Aorta (tissue), 5 donors: ENCODE data around the gene FGD4. TPM values are rescaled to one million over a fixed set of nuclear protein-coding genes. Genes with fewer than 3 reads are reported as not detected.

Experiments used
- ATAC-seq: fragments of 200-7000 bp; cut with Tn5 transposase; one replicate; pipeline ENCODE4 v1.9.1; 2022; ENCODE audit warnings: moderate library complexity; ENCODE audit not compliant: low FRiP score
- DNase-seq, 2 donors: peaks; one replicate each; pipeline ENCODE4 v3.0.0-alpha.2; 2020
- H3K27ac ChIP-seq, 2 donors: one replicate each; pipeline ENCODE4 v1.5.1; 2013; ENCODE audit warnings: low read length in 2 of 2, mild to moderate bottlenecking in 2 of 2, moderate library complexity in 2 of 2, control low read depth in 1 of 2, inconsistent platforms in 1 of 2, low read depth in 1 of 2
- H3K27me3 ChIP-seq, 2 donors: one replicate each; pipeline ENCODE4 v1.6.1; 2013; ENCODE audit warnings: control low read depth in 1 of 2, low read length in 1 of 2, mild to moderate bottlenecking in 1 of 2, moderate library complexity in 1 of 2; ENCODE audit not compliant: insufficient read depth in 2 of 2, control insufficient read depth in 1 of 2
- H3K36me3 ChIP-seq, 2 donors: one replicate each; pipeline ENCODE4 v1.6.1; 2013; ENCODE audit warnings: control low read depth in 1 of 2, low read length in 1 of 2, mild to moderate bottlenecking in 1 of 2; ENCODE audit not compliant: insufficient read depth in 2 of 2, control insufficient read depth in 1 of 2
- H3K4me1 ChIP-seq, 2 donors: one replicate each; pipeline ENCODE4 v1.6.1; 2013; ENCODE audit warnings: low read length in 2 of 2, control low read depth in 1 of 2, mild to moderate bottlenecking in 1 of 2, moderate library complexity in 1 of 2; ENCODE audit not compliant: insufficient read depth in 2 of 2, control insufficient read depth in 1 of 2
- H3K4me3 ChIP-seq, 2 donors: one replicate each; pipeline ENCODE4 v1.5.1; 2013; ENCODE audit warnings: low read length in 2 of 2, control low read depth in 1 of 2, mild to moderate bottlenecking in 1 of 2
- H3K9me3 ChIP-seq: one replicate; pipeline ENCODE4 v1.6.1; 2013; ENCODE audit warnings: mild to moderate bottlenecking, low read length; ENCODE audit not compliant: control insufficient read depth
- WGBS, 2 donors: extraction: QIAGEN DNeasy Blood & Tissue Kit; methylation state at CpG; one replicate each; pipeline ENCODE4 v1.1.7; 2013; 5-methylcytosine and 5-hydroxymethylcytosine counted together
- intact Hi-C, 2 donors: fragments of 100-400 bp; cut with DNase I; formaldehyde crosslinking; loops; one replicate each; pipeline versions ENCODE4 v1.14.2 to v1.15.0; 2022
- polyA plus RNA-seq, 2 donors: library from polyadenylated mRNA; stranded (reverse); fragments of 200-250 nt; gene quantifications; one replicate each; pipeline ENCODE4 v1.2.3, GENCODE V29; 2013
- total RNA-seq, 2 donors: library from RNA; stranded (reverse); fragmentation: NEBNext Ultra II Directional; extraction: Animal tissue kit (Norgen Biotek cat#: 25700); gene quantifications; one replicate each; pipeline ENCODE4 v1.2.1, GENCODE V29; 2021
- donor health status: healthy with polysubstance abuse.
- donor health status: Bipolar disorder and iron deficiency.
- donor health status: DM: no; HTN: no; CAD: no.
- donor health status: DM: no; HTN: no; CAD: no.
- donor health status: DM: yes; HTN: yes; CAD: no.

FGD4 gene
- total and polyA plus RNA-seq, 4 donors: 5.5 to 46.9 (median 24.0) TPM

- Histone ChIP-seq H3K36me3 (peaks cover 0 to 2% of the 10 kb centered on the region in 2 donors), H3K9me3 (no peaks in the 10 kb centered on the region), H3K4me1 (no peaks in the 10 kb centered on the region), H3K27me3 (no peaks in the 10 kb centered on the region), H3K27ac (no peak overlapping the region), H3K4me3 (no peak overlapping the region)
- DNase-seq: no peak
- no peak for ATAC-seq
- WGBS, 2 donors: 89 to 92% methylated on average over 2 of the region's 2 CpGs
- intact Hi-C loops: no loop called here
These were observed 207.1 kb downstream of the FGD4 start for GRCh38 chr12:32606443-32606842.

GRCh38 chr12:32609966-32610365 lies 210.6 kb downstream of the FGD4 start:
- no peak for DNase-seq
- Histone ChIP-seq H3K36me3 (peaks cover 2 to 5% of the 10 kb centered on the region in 2 donors), H3K4me1 (no peaks in the 10 kb centered on the region), H3K27me3 (no peaks in the 10 kb centered on the region), H3K9me3 (no peaks in the 10 kb centered on the region), H3K27ac (no peak overlapping the region), H3K4me3 (no peak overlapping the region)
- intact Hi-C loops: no loop called here
- ATAC-seq: no peak
- WGBS, 2 donors: 81 to 85% methylated on average over 1 of the region's 1 CpG

- DNase-seq (no peak), ATAC-seq (peak; percentile 48)
- no peaks in the 10 kb centered on the region for H3K9me3 ChIP-seq
- peaks cover 2 to 5% of the 10 kb centered on the region in 2 donors for H3K36me3 ChIP-seq
- no peak overlapping the region for H3K4me3 ChIP-seq
- no peaks in the 10 kb centered on the region for H3K27me3 ChIP-seq
- H3K4me1 ChIP-seq: no peaks in the 10 kb centered on the region
- no peak overlapping the region for H3K27ac ChIP-seq
- WGBS, 2 donors: 94% methylated on average over 11 of the region's 11 CpGs
- intact Hi-C loops: no loop called here
These were observed 212.6 kb downstream of the FGD4 start for GRCh38 chr12:32611986-32612385.

- intact Hi-C loops: no loop called here
- Histone ChIP-seq H3K27me3 (no peaks in the 10 kb centered on the region), H3K4me3 (no peak overlapping the region), H3K4me1 (no peaks in the 10 kb centered on the region), H3K36me3 (peaks cover 2 to 5% of the 10 kb centered on the region in 2 donors), H3K9me3 (no peaks in the 10 kb centered on the region), H3K27ac (no peak overlapping the region)
- 67 to 72% methylated on average over 3 of the region's 3 CpGs for WGBS, 2 donors
- ATAC-seq: no peak
- no peak for DNase-seq
These were observed 213.6 kb downstream of the FGD4 start for GRCh38 chr12:32612658-32613614.

- Histone ChIP-seq H3K4me3 (no peak overlapping the region), H3K27ac (no peak overlapping the region), H3K4me1 (no peaks in the 10 kb centered on the region), H3K9me3 (no peaks in the 10 kb centered on the region), H3K27me3 (no peaks in the 10 kb centered on the region), H3K36me3 (peaks cover 2 to 11% of the 10 kb centered on the region in 2 donors)
- ATAC-seq (no peak), DNase-seq (no peak)
- 80 to 88% methylated on average over 6 of the region's 6 CpGs for WGBS, 2 donors
- intact Hi-C loops: no loop called here
These were observed 216.1 kb downstream of the FGD4 start for GRCh38 chr12:32615441-32615840.

GRCh38 chr12:32617534-32617933 lies 218.2 kb downstream of the FGD4 start:
- Histone ChIP-seq H3K4me3 (no peak overlapping the region), H3K36me3 (peaks cover 0 to 6% of the 10 kb centered on the region in 2 donors), H3K4me1 (no peaks in the 10 kb centered on the region), H3K9me3 (no peaks in the 10 kb centered on the region), H3K27me3 (no peaks in the 10 kb centered on the region), H3K27ac (no peak overlapping the region)
- ATAC-seq (no peak), DNase-seq (no peak)
- intact Hi-C loops: no loop called here
- 86 to 92% methylated on average over 4 of the region's 4 CpGs for WGBS, 2 donors

GRCh38 chr12:32618115-32618514 lies 218.8 kb downstream of the FGD4 start:
- ATAC-seq (no peak), DNase-seq (no peak)
- no peaks in the 10 kb centered on the region for H3K4me1 ChIP-seq
- H3K27ac ChIP-seq: no peak overlapping the region
- H3K9me3 ChIP-seq: no peaks in the 10 kb centered on the region
- WGBS, 2 donors: 77 to 78% methylated on average over 3 of the region's 3 CpGs
- no peaks in the 10 kb centered on the region for H3K27me3 ChIP-seq
- H3K4me3 ChIP-seq: no peak overlapping the region
- intact Hi-C loops: no loop called here
- peaks cover 0 to 6% of the 10 kb centered on the region in 2 donors for H3K36me3 ChIP-seq

GRCh38 chr12:32627976-32628375 lies 228.6 kb downstream of the FGD4 start:
- intact Hi-C loops: no loop called here
- Histone ChIP-seq H3K4me3 (no peak overlapping the region), H3K36me3 (peaks cover 6 to 11% of the 10 kb centered on the region in 2 donors), H3K9me3 (no peaks in the 10 kb centered on the region), H3K27ac (no peak overlapping the region), H3K27me3 (no peaks in the 10 kb centered on the region), H3K4me1 (no peaks in the 10 kb centered on the region)
- 87 to 92% methylated on average over 4 of the region's 4 CpGs for WGBS, 2 donors
- no peak for ATAC-seq
- DNase-seq: no peak
